H9 (cell line): ENCODE data around the gene OXSM. TPM values are rescaled to one million over a fixed set of nuclear protein-coding genes. Genes with fewer than 3 reads are reported as not detected.

Experiments
- DNase-seq: peaks from one replicate; pipeline ENCODE4 v3.0.0-alpha.2; 2017
- H2AFZ ChIP-seq: one replicate; pipeline ENCODE4 v1.6.1; 2013; ENCODE audit warnings: mild to moderate bottlenecking, low read length, control low read depth, moderate library complexity
- H2AK5ac ChIP-seq: 2 replicates; pipeline ENCODE4 v1.6.1; 2013; ENCODE audit warnings: low read length, control low read depth, mixed read lengths; ENCODE audit not compliant: insufficient read length
- H2BK120ac ChIP-seq: one replicate; pipeline ENCODE4 v1.6.1; 2013; ENCODE audit warnings: low read depth, mild to moderate bottlenecking, low read length, control low read depth, inconsistent platforms; ENCODE audit not compliant: poor library complexity, severe bottlenecking
- H2BK12ac ChIP-seq: 2 replicates; pipeline ENCODE4 v1.6.1; 2013; ENCODE audit warnings: low read length, control low read depth, mixed read lengths, low read depth; ENCODE audit not compliant: insufficient read length
- H2BK15ac ChIP-seq: 2 replicates; pipeline ENCODE4 v1.6.1; 2013; ENCODE audit warnings: low read depth, low read length, control low read depth
- H2BK20ac ChIP-seq: one replicate; pipeline ENCODE4 v1.6.1; 2013; ENCODE audit warnings: low read depth, mild to moderate bottlenecking, low read length, control low read depth, inconsistent platforms; ENCODE audit not compliant: poor library complexity, severe bottlenecking
- H2BK5ac ChIP-seq: 2 replicates; pipeline ENCODE4 v1.6.1; 2013; ENCODE audit warnings: low read length, control low read depth, mixed read lengths; ENCODE audit not compliant: insufficient read length
- H3K14ac ChIP-seq: 2 replicates; pipeline ENCODE4 v1.6.1; 2013; ENCODE audit warnings: low read length, control low read depth; ENCODE audit not compliant: insufficient read depth
- H3K18ac ChIP-seq: 2 replicates; pipeline ENCODE4 v1.6.1; 2013; ENCODE audit warnings: low read depth, mild to moderate bottlenecking, mixed read lengths, low read length, control low read depth; ENCODE audit not compliant: insufficient read length
- H3K23ac ChIP-seq: 2 replicates; pipeline ENCODE4 v1.6.1; 2013; ENCODE audit warnings: low read length, control low read depth, mixed read lengths, low read depth; ENCODE audit not compliant: insufficient read length
- H3K23me2 ChIP-seq: 2 replicates; pipeline ENCODE4 v1.6.1; 2013; ENCODE audit warnings: low read depth, mild to moderate bottlenecking, mixed read lengths, low read length, control low read depth; ENCODE audit not compliant: insufficient read length, poor library complexity, severe bottlenecking
- H3K27ac ChIP-seq: 2 replicates; pipeline ENCODE4 v1.5.1; 2013; ENCODE audit warnings: low read length, control low read depth, mixed read lengths, low read depth; ENCODE audit not compliant: insufficient read length
- H3K27me3 ChIP-seq: 2 replicates; pipeline ENCODE4 v1.6.1; 2013; ENCODE audit warnings: low read length, control low read depth, inconsistent platforms; ENCODE audit not compliant: insufficient read depth
- H3K4ac ChIP-seq: 2 replicates; pipeline ENCODE4 v1.6.1; 2013; ENCODE audit warnings: low read depth, mild to moderate bottlenecking, control low read depth, inconsistent platforms, low read length, moderate library complexity
- H3K4me1 ChIP-seq: 2 replicates; pipeline ENCODE4 v1.6.1; 2013; ENCODE audit warnings: low read length, control low read depth, inconsistent platforms; ENCODE audit not compliant: insufficient read depth
- H3K4me2 ChIP-seq: 2 replicates; pipeline ENCODE4 v1.6.1; 2013; ENCODE audit warnings: low read length, control low read depth, mixed read lengths; ENCODE audit not compliant: insufficient read length, insufficient read depth
- H3K56ac ChIP-seq: 2 replicates; pipeline ENCODE4 v1.6.1; 2013; ENCODE audit warnings: low read depth, mild to moderate bottlenecking, mixed read lengths, low read length, control low read depth; ENCODE audit not compliant: insufficient read length
- H3K79me1 ChIP-seq: 2 replicates; pipeline ENCODE4 v1.6.1; 2013; ENCODE audit warnings: low read depth, mild to moderate bottlenecking, moderate library complexity, low read length, control low read depth, inconsistent platforms; ENCODE audit not compliant: insufficient read depth, poor library complexity, severe bottlenecking
- H3K79me2 ChIP-seq: 2 replicates; pipeline ENCODE4 v1.6.1; 2013; ENCODE audit warnings: low read length, control low read depth, inconsistent platforms; ENCODE audit not compliant: insufficient read depth
- H3K9ac ChIP-seq: 2 replicates; pipeline ENCODE4 v1.6.1; 2013; ENCODE audit warnings: low read length, control low read depth, mixed read lengths; ENCODE audit not compliant: insufficient read length; ENCODE audit errors: extremely low read depth
- H3K9me3 ChIP-seq: one replicate; pipeline ENCODE4 v1.6.1; 2013; ENCODE audit warnings: low read depth, low read length, inconsistent platforms; ENCODE audit not compliant: control insufficient read depth
- H3T11ph ChIP-seq: one replicate; pipeline ENCODE4 v1.6.1; 2013; ENCODE audit warnings: mild to moderate bottlenecking, low read length, control low read depth, inconsistent platforms
- H4K20me1 ChIP-seq: one replicate; pipeline ENCODE4 v1.6.1; 2013; ENCODE audit not compliant: control insufficient read depth, insufficient read length, insufficient read depth
- H4K5ac ChIP-seq: 2 replicates; pipeline ENCODE4 v1.6.1; 2013; ENCODE audit warnings: low read depth, mild to moderate bottlenecking, mixed read lengths, low read length, control low read depth; ENCODE audit not compliant: insufficient read length
- H4K8ac ChIP-seq: replicated peaks from 2 replicates; pipeline ENCODE4 v1.6.1; 2013; ENCODE audit warnings: low read length, control low read depth, mixed read lengths, low read depth; ENCODE audit not compliant: insufficient read length
- H4K91ac ChIP-seq: 2 replicates; pipeline ENCODE4 v1.6.1; 2013; ENCODE audit warnings: low read depth, mild to moderate bottlenecking, moderate library complexity, mixed read lengths, low read length, control low read depth; ENCODE audit not compliant: insufficient read length
- H3K27ac Mint-ChIP-seq, 3 experiments: 2 replicates in 2 of 3; 3 replicates in 1 of 3; pipeline ENCODE4 v1.8.0; 2020 to 2021; ENCODE audit warnings: mixed read lengths in 3 of 3, mild to moderate bottlenecking in 1 of 3, moderate library complexity in 1 of 3
- H3K27me3 Mint-ChIP-seq: 2 replicates; pipeline ENCODE4 v1.8.0; 2021; ENCODE audit warnings: low read depth, mild to moderate bottlenecking, moderate library complexity, mixed read lengths
- H3K36me3 Mint-ChIP-seq, 3 experiments: 2 replicates in 2 of 3; 3 replicates in 1 of 3; pipeline ENCODE4 v1.8.0; 2020 to 2021; ENCODE audit warnings: low read depth in 3 of 3, mixed read lengths in 3 of 3; ENCODE audit not compliant: insufficient read depth in 1 of 3
- H3K4me1 Mint-ChIP-seq, 2 experiments: 2 replicates each; pipeline ENCODE4 v1.8.0; 2020; ENCODE audit warnings: mixed read lengths in 2 of 2
- H3K4me3 Mint-ChIP-seq, 2 experiments: 2 replicates in 1 of 2; 3 replicates in 1 of 2; pipeline ENCODE4 v1.8.0; 2020 to 2021; ENCODE audit warnings: mild to moderate bottlenecking in 2 of 2, mixed read lengths in 2 of 2, moderate library complexity in 1 of 2
- H3K9me3 Mint-ChIP-seq, 2 experiments: 2 replicates in 1 of 2; 3 replicates in 1 of 2; pipeline ENCODE4 v1.8.0; 2020; ENCODE audit warnings: mild to moderate bottlenecking in 2 of 2, mixed read lengths in 2 of 2, moderate library complexity in 1 of 2
- WGBS: extraction: QIAGEN DNeasy Blood & Tissue Kit; methylation state at CpG from one replicate; pipeline ENCODE4 v1.1.7; 2013; ENCODE audit warnings: missing lambda C conversion rate, low lambda C conversion rate, mixed read lengths; ENCODE audit not compliant: insufficient read length; ENCODE audit errors: extremely low coverage; 5-methylcytosine and 5-hydroxymethylcytosine counted together
- total RNA-seq: library from RNA; stranded (reverse); gene quantifications from 2 replicates; pipeline ENCODE4 v1.2.1, GENCODE V29; 2021
- TF ChIP-seq, protein P1 (sequence below): fragments of 200-600 bp; sonication (generic); conservative IDR thresholded peaks from 3 replicates; pipeline ENCODE4 v1.8.0; 2021; ENCODE audit warnings: antibody characterized with exemption, mild to moderate bottlenecking

The OXSM gene
- total RNA-seq, 1 experiment from 2014 or later, result 2.5 TPM

DNA sequence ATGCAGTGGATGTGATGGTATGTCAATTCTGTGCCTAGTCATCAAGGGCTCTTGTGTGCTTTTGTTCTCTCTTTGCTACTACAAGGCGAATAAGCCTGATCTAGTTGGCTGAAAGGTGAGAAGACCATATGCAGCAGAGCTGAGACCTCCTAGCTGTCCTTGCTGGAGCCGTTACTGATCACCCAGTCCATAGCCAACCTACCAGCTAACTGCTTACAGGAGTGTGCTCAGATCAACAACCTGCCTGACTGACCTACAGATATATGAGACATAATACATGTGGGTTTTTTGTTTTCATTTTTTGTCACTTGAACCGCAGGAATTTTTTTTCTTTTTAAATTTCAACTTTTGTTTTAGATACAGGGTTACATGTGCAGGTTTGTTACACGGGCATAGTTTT lies 22.8 kb downstream of the OXSM start:
- no peak overlapping the region for H4K8ac ChIP-seq
- no peak overlapping the region for H3K27ac ChIP-seq
- H3K79me2 ChIP-seq, result no peaks in the 10 kb centered on the region
- H3K23me2 ChIP-seq, result no peaks in the 10 kb centered on the region
- H3K14ac ChIP-seq, result no peak overlapping the region
- H3T11ph ChIP-seq, result no peak overlapping the region
- WGBS, result no CpG with 5 or more reads among the region's 4 CpGs
- H3K4me1 ChIP-seq, result no peaks in the 10 kb centered on the region
- H3K23ac ChIP-seq, result no peak overlapping the region
- no peak overlapping the region for H3K4ac ChIP-seq
- H3K79me1 ChIP-seq, result no peaks in the 10 kb centered on the region
- H3K56ac ChIP-seq, result no peak overlapping the region
- H4K20me1 ChIP-seq, result no peaks in the 10 kb centered on the region
- DNase-seq, result no peak
- TF ChIP-seq, protein P1, sequence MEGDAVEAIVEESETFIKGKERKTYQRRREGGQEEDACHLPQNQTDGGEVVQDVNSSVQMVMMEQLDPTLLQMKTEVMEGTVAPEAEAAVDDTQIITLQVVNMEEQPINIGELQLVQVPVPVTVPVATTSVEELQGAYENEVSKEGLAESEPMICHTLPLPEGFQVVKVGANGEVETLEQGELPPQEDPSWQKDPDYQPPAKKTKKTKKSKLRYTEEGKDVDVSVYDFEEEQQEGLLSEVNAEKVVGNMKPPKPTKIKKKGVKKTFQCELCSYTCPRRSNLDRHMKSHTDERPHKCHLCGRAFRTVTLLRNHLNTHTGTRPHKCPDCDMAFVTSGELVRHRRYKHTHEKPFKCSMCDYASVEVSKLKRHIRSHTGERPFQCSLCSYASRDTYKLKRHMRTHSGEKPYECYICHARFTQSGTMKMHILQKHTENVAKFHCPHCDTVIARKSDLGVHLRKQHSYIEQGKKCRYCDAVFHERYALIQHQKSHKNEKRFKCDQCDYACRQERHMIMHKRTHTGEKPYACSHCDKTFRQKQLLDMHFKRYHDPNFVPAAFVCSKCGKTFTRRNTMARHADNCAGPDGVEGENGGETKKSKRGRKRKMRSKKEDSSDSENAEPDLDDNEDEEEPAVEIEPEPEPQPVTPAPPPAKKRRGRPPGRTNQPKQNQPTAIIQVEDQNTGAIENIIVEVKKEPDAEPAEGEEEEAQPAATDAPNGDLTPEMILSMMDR, result no peak
- H3K9me3 ChIP-seq, result no peaks in the 10 kb centered on the region
- H3K27me3 Mint-ChIP-seq, result no peaks in the 10 kb centered on the region; the same call in 1 of the 2 replicates
- H3K9me3 Mint-ChIP-seq, result peaks cover 0 to 9% of the 10 kb centered on the region in 2 experiments; a peak in 4 of 5 replicates
- no peaks in the 10 kb centered on the region for H3K27me3 ChIP-seq
- no peak overlapping the region for H3K9ac ChIP-seq
- no peak overlapping the region for H3K18ac ChIP-seq
- no peak overlapping the region for H2AFZ ChIP-seq
- peaks cover 0 to 6% of the 10 kb centered on the region in 2 experiments; a peak in 1 of 4 replicates for H3K4me1 Mint-ChIP-seq
- H2AK5ac ChIP-seq, result no peak overlapping the region
- no peak overlapping the region for H3K4me3 Mint-ChIP-seq
- H2BK20ac ChIP-seq, result no peak overlapping the region
- H3K27ac Mint-ChIP-seq, result no peak overlapping the region
- no peak overlapping the region for H2BK12ac ChIP-seq
- no peak overlapping the region for H2BK120ac ChIP-seq
- H4K5ac ChIP-seq, result no peak overlapping the region
- peaks cover 0 to 4% (median 0%) of the 10 kb centered on the region in 3 experiments; a peak in 1 of 7 replicates for H3K36me3 Mint-ChIP-seq
- no peak overlapping the region for H4K91ac ChIP-seq
- no peak overlapping the region for H2BK15ac ChIP-seq
- H3K4me2 ChIP-seq, result no peak overlapping the region
- no peak overlapping the region for H2BK5ac ChIP-seq
